IPS-18a (cell line): ENCODE measurements around the gene LBHD2.

ENCODE experiments used
- H3K27ac ChIP-seq: one replicate; pipeline ENCODE4 v1.5.1; 2013; ENCODE audit warnings: low read length
- H3K27me3 ChIP-seq: one replicate; pipeline ENCODE4 v1.6.1; 2013; ENCODE audit warnings: mild to moderate bottlenecking, low read length; ENCODE audit not compliant: control insufficient read depth, insufficient read depth
- H3K36me3 ChIP-seq: one replicate; pipeline ENCODE4 v1.6.1; 2013; ENCODE audit warnings: low read depth, low read length; ENCODE audit not compliant: control insufficient read depth
- H3K4me1 ChIP-seq: one replicate; pipeline ENCODE4 v1.6.1; 2013; ENCODE audit warnings: low read depth, low read length; ENCODE audit not compliant: control insufficient read depth
- H3K4me3 ChIP-seq: one replicate; pipeline ENCODE4 v1.5.1; 2013; ENCODE audit warnings: low read length
- H3K9ac ChIP-seq: one replicate; pipeline ENCODE4 v1.6.1; 2013; ENCODE audit warnings: mild to moderate bottlenecking, low read length, moderate library complexity
- H3K9me3 ChIP-seq: one replicate; pipeline ENCODE4 v1.6.1; 2013; ENCODE audit warnings: low read depth, low read length; ENCODE audit not compliant: control insufficient read depth

Gene LBHD2

DNA sequence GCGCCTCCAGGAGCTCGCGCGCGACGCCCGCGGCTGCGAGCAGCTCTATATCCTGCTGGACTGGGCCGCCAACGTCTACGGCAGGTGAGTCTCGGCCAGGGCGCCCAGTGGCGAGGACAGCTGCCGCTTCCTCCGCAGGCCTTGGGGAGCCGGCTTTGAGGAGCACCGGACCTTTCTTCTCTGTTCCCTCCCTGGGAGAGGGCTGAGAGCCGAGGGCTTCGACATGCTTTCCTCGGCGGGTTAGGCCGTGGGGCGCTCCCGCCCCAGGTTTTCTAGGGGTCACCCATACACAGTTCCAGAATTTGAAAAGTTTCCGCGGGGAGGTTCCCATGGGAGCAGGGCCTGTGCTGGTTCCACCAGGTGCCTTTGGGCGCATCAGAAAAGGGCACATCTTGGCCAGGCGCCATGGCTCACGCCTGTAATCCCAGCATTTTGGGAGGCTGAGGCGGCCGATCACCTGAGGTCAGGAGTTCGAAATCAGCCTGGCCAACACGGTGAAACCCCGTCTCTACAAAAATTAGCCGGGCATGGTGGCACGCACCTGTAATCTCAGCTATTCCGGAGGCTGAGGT, 18.8 kb downstream of the LBHD2 start:
- Histone ChIP-seq H3K36me3 (no peaks in the 10 kb centered on the region), H3K4me1 (peaks cover 5% of the 10 kb centered on the region), H3K4me3 (no peak overlapping the region), H3K9me3 (no peaks in the 10 kb centered on the region), H3K9ac (no peak overlapping the region), H3K27me3 (peaks cover 26% of the 10 kb centered on the region), H3K27ac (no peak overlapping the region)

DNA sequence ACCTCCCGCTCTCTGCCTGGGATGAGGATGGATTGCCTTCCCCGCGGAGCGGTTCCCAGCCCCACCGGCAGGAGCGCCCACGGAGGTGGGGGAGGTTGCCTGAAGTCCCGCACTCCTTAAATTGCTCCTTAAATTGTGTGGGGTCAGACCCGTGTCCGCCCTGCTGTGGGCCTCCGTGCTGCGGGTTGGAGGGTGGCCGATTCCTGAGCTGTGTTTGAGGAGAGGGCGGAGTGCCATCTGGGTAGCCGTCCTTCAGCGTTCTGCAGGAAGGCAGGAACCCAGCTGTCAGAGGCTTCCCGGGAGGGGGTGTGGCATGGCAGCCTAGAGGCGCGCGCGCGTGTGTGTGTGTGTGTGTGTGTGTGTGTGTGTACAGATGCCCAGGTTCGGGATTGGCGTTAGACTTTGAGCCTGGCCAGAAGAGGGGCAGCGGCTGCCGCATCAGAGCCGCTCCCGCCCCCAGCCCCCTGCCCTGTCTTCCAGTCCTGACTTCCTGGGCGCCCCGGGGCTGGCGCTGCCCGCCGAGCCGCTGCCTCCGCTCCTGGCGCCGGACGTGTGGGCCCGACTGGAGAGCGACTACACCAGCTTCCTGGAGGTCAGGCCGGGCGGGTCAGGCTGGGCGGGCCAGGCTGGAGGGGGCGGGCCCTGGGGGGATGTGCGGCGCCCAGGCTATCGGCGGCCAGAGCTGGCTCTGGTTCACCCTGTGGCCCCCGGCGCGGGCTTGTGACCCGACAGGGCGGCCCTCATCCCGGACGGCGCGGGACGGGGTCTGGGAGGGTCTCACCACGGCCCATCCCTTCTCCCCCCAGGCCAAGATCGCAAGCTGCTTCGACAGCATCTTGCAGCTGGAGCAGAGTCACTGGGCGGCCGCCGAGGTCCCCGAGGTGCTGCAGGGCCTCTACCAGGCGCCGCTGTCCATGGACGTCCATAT, 19.7 kb downstream of the LBHD2 start:
- Histone ChIP-seq H3K36me3 (no peaks in the 10 kb centered on the region), H3K9ac (no peak overlapping the region), H3K27ac (no peak overlapping the region), H3K27me3 (peaks cover 26% of the 10 kb centered on the region), H3K9me3 (no peaks in the 10 kb centered on the region), H3K4me3 (peak overlapping the region; percentile 19), H3K4me1 (peaks cover 11% of the 10 kb centered on the region)

DNA sequence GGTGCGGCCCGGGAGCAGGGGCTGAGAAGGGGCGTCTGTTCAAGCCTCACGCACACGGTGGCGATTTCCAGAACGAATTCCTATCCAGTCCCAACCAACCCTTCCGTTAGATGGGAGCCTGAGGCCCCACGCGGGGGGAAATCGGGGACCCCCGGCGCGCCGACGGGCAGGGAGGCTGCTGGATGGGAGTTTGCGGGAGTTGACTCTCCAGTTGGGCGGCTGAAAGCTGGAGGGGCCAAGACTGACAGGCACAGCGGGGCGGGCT, 20.3 kb downstream of the LBHD2 start:
- H3K4me1 ChIP-seq: peaks cover 11% of the 10 kb centered on the region
- H3K9me3 ChIP-seq: no peaks in the 10 kb centered on the region
- no peak overlapping the region for H3K9ac ChIP-seq
- no peak overlapping the region for H3K27ac ChIP-seq
- peak overlapping the region; percentile 19 for H3K4me3 ChIP-seq
- peaks cover 26% of the 10 kb centered on the region for H3K27me3 ChIP-seq
- H3K36me3 ChIP-seq: no peaks in the 10 kb centered on the region

DNA sequence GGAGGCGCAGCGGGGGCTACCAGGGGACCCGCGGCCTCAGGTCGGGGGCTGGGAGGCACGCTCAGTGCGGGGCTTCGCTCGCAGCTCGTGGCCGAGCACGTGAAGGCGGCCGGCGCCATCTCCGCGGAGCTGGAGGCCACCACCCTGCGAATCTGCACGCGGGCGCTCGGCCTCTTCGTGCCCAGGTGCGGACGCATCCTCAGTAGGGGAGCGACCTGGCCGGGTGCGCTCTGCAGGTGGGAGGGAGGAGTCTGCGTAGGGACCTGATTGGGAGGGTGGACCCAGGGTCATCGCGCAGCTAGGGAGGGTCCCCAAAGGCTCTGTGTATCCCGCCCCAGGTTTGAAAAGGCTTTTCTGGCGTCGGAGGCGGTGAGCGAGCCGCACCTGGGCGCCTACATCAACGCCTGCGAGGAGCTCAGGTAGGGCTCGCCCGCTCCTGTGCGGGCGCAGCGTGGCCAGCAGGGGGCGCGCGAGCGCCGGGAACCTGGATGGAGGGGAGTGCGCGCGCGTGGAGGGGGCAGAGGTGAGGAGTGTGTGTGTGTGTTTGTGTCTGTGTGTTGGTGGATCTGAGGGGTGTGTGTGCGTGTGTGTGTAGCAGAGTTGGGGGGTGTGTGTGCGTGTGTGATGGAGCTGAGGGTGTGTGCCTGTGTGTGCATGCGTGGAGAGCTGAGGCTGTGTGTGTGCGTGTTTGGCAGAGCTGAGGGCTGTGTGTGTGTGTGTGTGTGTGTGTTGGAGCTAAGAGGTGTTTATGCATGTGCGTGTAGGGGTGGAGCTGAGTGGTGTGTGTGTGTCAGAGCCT, 20.8 kb downstream of the LBHD2 start:
- peak overlapping the region; percentile 19 for H3K4me3 ChIP-seq
- peaks cover 26% of the 10 kb centered on the region for H3K27me3 ChIP-seq
- no peaks in the 10 kb centered on the region for H3K36me3 ChIP-seq
- H3K9ac ChIP-seq: no peak overlapping the region
- no peak overlapping the region for H3K27ac ChIP-seq
- H3K4me1 ChIP-seq: peaks cover 14% of the 10 kb centered on the region
- no peaks in the 10 kb centered on the region for H3K9me3 ChIP-seq

DNA sequence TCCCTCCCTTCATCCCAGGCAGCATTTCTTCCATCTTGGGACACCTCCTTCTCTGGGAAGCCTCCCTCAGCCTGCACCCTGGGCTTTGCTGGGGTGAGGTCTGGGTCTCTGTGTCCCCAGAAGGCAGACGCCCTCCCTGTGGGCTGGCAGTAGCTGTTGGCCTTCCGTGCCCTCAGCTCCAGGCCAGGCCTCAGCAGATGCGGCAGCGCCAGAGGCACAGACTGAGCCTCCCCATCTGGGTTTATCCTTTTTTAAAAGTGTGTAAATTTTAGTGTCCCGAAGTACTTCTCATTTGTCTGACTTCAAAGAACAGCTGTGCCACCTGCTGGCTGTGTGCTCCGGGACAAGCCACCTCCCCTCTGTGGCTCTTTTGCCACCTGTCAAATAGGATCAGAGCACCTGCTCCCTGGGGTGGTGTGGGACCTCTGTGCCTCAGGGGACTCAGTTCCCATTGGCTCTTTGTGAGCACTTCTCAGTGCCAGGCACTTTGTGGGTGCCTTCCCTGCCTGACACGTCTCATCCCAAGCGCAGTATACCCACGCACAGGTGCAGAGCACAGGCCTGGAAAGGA, 21.7 kb downstream of the LBHD2 start:
- Histone ChIP-seq H3K27ac (no peak overlapping the region), H3K9ac (no peak overlapping the region), H3K4me1 (peaks cover 17% of the 10 kb centered on the region), H3K9me3 (no peaks in the 10 kb centered on the region), H3K27me3 (peaks cover 33% of the 10 kb centered on the region), H3K36me3 (no peaks in the 10 kb centered on the region), H3K4me3 (no peak overlapping the region)

DNA sequence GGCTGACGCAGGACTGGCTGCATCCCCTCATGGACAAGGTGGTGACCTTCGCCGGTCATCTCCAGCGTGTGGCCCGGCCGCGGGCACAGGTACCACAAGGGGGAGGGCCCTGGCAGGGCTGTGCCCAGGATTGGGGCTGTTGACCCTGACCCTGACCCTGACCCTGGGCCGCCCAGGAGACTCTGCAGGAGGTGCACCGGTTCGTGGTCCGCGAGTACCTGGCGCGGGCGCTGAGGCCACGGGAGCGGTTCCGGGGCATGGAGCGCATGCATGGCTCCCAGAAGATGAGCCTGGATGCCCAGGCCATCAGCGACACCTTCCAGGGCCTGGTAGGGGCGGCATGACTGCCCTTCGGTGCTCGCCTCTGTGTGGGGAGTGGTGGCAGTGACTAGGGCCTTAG, 23.4 kb downstream of the LBHD2 start:
- no peaks in the 10 kb centered on the region for H3K36me3 ChIP-seq
- H3K4me1 ChIP-seq: peaks cover 28% of the 10 kb centered on the region
- H3K27ac ChIP-seq: no peak overlapping the region
- no peaks in the 10 kb centered on the region for H3K9me3 ChIP-seq
- H3K9ac ChIP-seq: no peak overlapping the region
- peaks cover 33% of the 10 kb centered on the region for H3K27me3 ChIP-seq
- H3K4me3 ChIP-seq: no peak overlapping the region

DNA sequence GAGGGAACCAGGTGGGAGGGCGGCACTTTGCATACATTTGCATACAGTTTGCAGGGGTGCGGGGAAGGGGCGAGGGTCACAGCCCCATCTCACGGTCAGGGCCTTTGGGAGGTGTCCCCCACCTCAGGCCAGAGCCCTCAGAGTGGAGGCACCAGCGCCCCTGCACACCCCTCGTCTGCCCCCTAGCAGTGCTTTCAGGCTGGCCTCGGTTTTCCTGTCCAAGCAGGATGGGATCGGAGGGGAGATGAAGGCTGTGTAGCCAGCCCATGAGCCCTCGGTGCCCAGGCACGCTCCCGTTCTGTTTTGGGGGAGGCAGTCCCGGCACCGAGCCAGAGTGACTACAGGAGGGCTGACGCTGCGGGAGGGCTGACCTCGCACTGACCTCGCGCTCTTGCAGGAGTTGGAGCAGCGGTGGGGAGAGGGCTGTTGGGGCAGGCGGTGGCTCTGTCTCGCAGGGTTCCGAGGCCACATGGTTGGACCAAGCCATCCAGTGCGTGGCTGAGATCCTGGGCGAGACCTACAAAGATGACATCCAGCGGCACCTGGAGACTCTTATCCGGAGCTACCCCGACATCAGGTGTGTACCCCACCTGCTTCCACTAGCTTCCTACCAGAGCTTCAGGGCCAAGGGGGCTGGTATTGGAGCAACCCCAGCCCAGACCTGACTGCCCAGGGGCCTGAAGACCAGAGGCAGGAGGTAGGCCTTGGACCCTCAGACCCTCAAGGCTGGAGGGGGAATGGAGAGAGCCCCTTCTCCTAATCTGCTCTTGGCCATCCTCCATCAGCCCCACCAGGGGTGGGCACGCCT, 24.1 kb downstream of the LBHD2 start:
- no peak overlapping the region for H3K4me3 ChIP-seq
- H3K27ac ChIP-seq: no peak overlapping the region
- peaks cover 29% of the 10 kb centered on the region for H3K27me3 ChIP-seq

DNA sequence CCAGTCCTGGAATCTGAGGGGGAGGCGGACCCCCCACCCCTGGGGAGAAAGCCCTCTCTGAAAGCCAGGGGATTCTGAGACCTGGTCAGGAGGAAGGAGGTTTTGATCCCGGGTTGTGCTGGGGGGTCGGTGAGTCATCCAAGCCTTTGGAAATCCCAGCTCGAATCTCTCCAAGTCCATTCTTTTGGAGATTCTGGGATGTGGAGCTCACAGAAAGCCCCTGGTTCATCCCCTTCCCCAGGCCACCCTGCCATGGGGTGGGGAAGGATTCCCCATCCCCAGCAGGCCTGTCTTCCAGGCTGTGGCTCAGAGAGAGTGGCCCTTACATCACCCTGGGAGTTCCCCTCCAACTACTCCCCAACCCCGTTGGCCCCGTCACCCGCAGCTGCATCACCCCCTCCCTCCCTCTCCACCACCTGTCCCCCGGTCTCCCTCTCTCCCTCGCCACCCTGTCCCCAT, 24.8 kb downstream of the LBHD2 start:
- H3K27ac ChIP-seq: no peak overlapping the region
- peaks cover 23% of the 10 kb centered on the region for H3K27me3 ChIP-seq
- no peaks in the 10 kb centered on the region for H3K9me3 ChIP-seq
- H3K4me1 ChIP-seq: peaks cover 28% of the 10 kb centered on the region
- no peaks in the 10 kb centered on the region for H3K36me3 ChIP-seq
- no peak overlapping the region for H3K4me3 ChIP-seq
- no peak overlapping the region for H3K9ac ChIP-seq

More for the DNA sequence above, 24.1 kb downstream of the LBHD2 start:
- Histone ChIP-seq H3K36me3 (no peaks in the 10 kb centered on the region), H3K9me3 (no peaks in the 10 kb centered on the region), H3K4me1 (peaks cover 28% of the 10 kb centered on the region), H3K9ac (no peak overlapping the region)

DNA sequence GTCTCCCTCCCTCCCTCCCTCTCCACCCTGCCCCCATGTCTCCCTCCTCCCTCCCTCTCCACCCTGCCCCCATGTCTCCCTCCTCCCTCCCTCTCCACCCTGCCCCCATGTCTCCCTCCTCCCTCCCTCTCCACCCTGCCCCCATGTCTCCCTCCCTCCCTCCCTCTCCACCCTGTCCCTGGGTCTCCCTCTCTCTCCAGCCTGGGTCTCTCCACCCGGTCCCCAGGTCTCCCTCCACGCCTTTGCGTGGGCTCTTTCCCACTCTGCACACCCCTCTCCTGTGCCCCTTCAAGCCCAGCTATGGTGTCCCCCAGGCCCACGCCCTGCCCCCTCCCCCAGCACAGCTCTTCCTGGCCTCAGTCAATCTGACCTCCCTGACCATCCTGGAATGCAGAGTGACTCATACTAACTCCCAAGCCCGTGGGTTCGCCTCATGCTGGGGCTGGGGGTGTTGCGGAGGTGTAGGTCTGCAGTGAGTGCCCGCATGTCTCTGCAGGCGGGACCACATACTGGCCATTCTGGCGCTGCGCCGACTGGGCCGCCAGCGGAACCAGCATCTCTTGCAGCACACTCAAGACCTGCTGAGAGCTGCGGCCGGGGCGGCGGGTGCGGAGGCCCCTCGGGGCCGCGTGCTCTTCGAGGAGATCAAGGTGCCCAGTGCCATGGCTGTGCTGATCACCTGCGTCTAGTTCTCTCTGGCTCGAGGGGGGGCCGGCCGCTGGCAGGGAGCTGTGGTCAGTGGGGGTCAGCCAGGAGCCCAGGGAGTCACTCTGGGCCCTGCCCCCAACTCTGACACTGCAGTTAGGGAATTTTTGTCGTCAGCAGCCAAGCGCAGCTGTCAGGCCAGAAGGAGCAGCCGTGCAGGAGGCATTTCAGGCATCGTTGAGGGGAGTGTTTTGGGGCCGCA, 25.8 kb downstream of the LBHD2 start:
- Histone ChIP-seq H3K36me3 (no peaks in the 10 kb centered on the region), H3K9ac (peak overlapping the region; percentile 36), H3K9me3 (no peaks in the 10 kb centered on the region), H3K4me3 (peak overlapping the region; percentile 40), H3K4me1 (peaks cover 28% of the 10 kb centered on the region), H3K27ac (no peak overlapping the region), H3K27me3 (peaks cover 13% of the 10 kb centered on the region)

DNA sequence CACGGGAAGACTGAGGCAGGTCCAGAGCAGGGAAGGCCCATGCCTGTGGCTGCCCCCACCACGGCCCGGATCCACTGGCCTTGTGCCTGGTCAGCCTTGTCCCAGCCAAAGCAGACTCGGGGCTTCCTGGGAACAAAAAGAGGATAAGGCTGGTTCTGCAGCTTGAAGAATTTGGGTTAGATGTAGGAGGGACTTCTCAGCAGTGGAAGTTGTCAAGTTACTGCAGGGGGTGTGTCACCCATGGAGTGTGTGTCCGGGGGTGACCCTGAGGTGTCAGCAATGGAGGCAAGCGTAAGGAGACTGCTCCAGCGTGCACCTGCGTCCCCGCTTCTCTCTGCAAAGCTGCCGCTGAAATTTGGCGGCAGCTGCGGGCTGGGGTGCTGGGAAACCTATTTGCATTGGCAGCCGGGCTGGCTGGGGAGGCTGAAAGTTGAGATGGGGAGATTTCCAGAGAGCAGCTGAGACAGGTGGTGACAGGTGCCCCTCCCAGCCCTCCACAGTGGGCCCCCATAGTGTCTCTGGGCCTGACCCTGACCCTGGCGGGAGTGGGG, 26.7 kb downstream of the LBHD2 start:
- H3K36me3 ChIP-seq: no peaks in the 10 kb centered on the region
- H3K27ac ChIP-seq: no peak overlapping the region
- H3K4me3 ChIP-seq: peak overlapping the region; percentile 40
- H3K9me3 ChIP-seq: no peaks in the 10 kb centered on the region
- peaks cover 7% of the 10 kb centered on the region for H3K27me3 ChIP-seq
- H3K4me1 ChIP-seq: peaks cover 28% of the 10 kb centered on the region
- no peak overlapping the region for H3K9ac ChIP-seq
